ENCODE data around the gene IGFBP4. TPM values are rescaled to one million over a fixed set of nuclear protein-coding genes. Genes with fewer than 3 reads are reported as not detected.
A peak's percentile ranks its signal among the peaks of the same experiment; 100 is the strongest.

Gene IGFBP4
- total RNA-seq, 4 donors from 2014 or later, result 675 to 1,301 (median 748) TPM

- Histone ChIP-seq H3K4me3 (no peak overlapping the region), H3K36me3 (peaks cover 0 to 24% (median 0%) of the 10 kb centered on the region in 3 donors), H3K27me3 (no peaks in the 10 kb centered on the region), H3K9me3 (no peaks in the 10 kb centered on the region), H3K27ac (peak overlapping the region in 2 of 4 donors; percentile 85), H3K4me1 (peaks cover 0 to 86% (median 46%) of the 10 kb centered on the region in 4 donors)
- 50 to 69% methylated on average over 3 of the region's 3 CpGs for whole genome bisulfite sequencing, 2 donors
- TF ChIP-seq EP300 (IDR thresholded peaks at IDR 0.05) (no peak), POLR2A (IDR thresholded peaks at IDR 0.05) (no peak), CTCF (IDR thresholded peaks at IDR 0.05) (no peak)
- no peak for DNase-seq (ENCODE audit: low spot score in 2 of 2)
Measured at GRCh38 chr17:40460604-40460967, 17.3 kb downstream of the IGFBP4 start.

- TF ChIP-seq POLR2A (IDR thresholded peaks at IDR 0.05) (no peak), EP300 (IDR thresholded peaks at IDR 0.05) (peak in 1 of 2 donors; percentile 45)
- H3K27ac ChIP-seq, result peak overlapping the region in 3 of 4 donors; percentile 71 to 85 (median 85)
Measured at GRCh38 chr17:40460968-40461731, 17.9 kb downstream of the IGFBP4 start.

GRCh38 chr17:40461732-40462342 lies 18.6 kb downstream of the IGFBP4 start:
- WGBS, 2 donors, result 49 to 54% methylated on average over 8 to 11 of the region's 12 CpGs
- no peaks in the 10 kb centered on the region for H3K27me3 ChIP-seq
- TF ChIP-seq CTCF (IDR thresholded peaks at IDR 0.05) (no peak), EP300 (IDR thresholded peaks at IDR 0.05) (no peak), POLR2A (IDR thresholded peaks at IDR 0.05) (no peak)
- no peak overlapping the region for H3K4me3 ChIP-seq
- H3K36me3 ChIP-seq, result peaks cover 0 to 11% (median 0%) of the 10 kb centered on the region in 3 donors
- H3K9me3 ChIP-seq, result no peaks in the 10 kb centered on the region
- H3K27ac ChIP-seq, result peak overlapping the region; percentile 21 to 85 (median 78)
- no peak for DNase-seq (ENCODE audit: low spot score in 2 of 2)
- H3K4me1 ChIP-seq, result peaks cover 0 to 75% (median 39%) of the 10 kb centered on the region in 4 donors

More at GRCh38 chr17:40460968-40461731, 17.9 kb downstream of the IGFBP4 start:
- Histone ChIP-seq H3K9me3 (no peaks in the 10 kb centered on the region), H3K36me3 (peaks cover 0 to 18% (median 0%) of the 10 kb centered on the region in 3 donors), H3K4me3 (no peak overlapping the region), H3K4me1 (peaks cover 0 to 82% (median 46%) of the 10 kb centered on the region in 4 donors), H3K27me3 (no peaks in the 10 kb centered on the region)
- WGBS, 2 donors, result 49 to 62% methylated on average over 8 to 9 of the region's 9 CpGs
- DNase-seq (ENCODE audit: low spot score in 2 of 2), result no peak

- Histone ChIP-seq H3K27ac (peak overlapping the region; percentile 21 to 85 (median 78)), H3K4me1 (peaks cover 0 to 68% (median 34%) of the 10 kb centered on the region in 4 donors), H3K36me3 (peaks cover 0 to 4% (median 0%) of the 10 kb centered on the region in 3 donors), H3K4me3 (no peak overlapping the region), H3K9me3 (no peaks in the 10 kb centered on the region), H3K27me3 (no peaks in the 10 kb centered on the region)
- TF ChIP-seq EP300 (IDR thresholded peaks at IDR 0.05), result no peak
- TF ChIP-seq CTCF (IDR thresholded peaks at IDR 0.05), result no peak
- TF ChIP-seq POLR2A (IDR thresholded peaks at IDR 0.05), result no peak
- 37 to 38% methylated on average over 9 of the region's 9 CpGs for WGBS, 2 donors
- DNase-seq (ENCODE audit: low spot score in 2 of 2), result no peak
Measured at GRCh38 chr17:40462343-40463121, 19.3 kb downstream of the IGFBP4 start.

- H3K4me1 ChIP-seq, result peaks cover 0 to 62% (median 31%) of the 10 kb centered on the region in 4 donors
- H3K36me3 ChIP-seq, result no peaks in the 10 kb centered on the region
- no peaks in the 10 kb centered on the region for H3K9me3 ChIP-seq
- TF ChIP-seq CTCF (IDR thresholded peaks at IDR 0.05) (no peak), EP300 (IDR thresholded peaks at IDR 0.05) (peak in 1 of 2 donors; percentile 42), POLR2A (IDR thresholded peaks at IDR 0.05) (no peak)
- no peaks in the 10 kb centered on the region for H3K27me3 ChIP-seq
- WGBS, 2 donors, result 15 to 42% methylated on average over 11 of the region's 11 CpGs
- H3K27ac ChIP-seq, result peak overlapping the region; percentile 11 to 85 (median 78)
- no peak for DNase-seq (ENCODE audit: low spot score in 2 of 2)
- no peak overlapping the region for H3K4me3 ChIP-seq
Measured at GRCh38 chr17:40463122-40463550, 19.9 kb downstream of the IGFBP4 start.

All from tibial nerve (tissue), 4 donors.